Fibroblast of skin of scalp (primary cell): ENCODE data around the gene C9orf152.
A peak's percentile ranks its signal among the peaks of the same experiment; 100 is the strongest.

ENCODE experiments used
- DNase-seq: peaks from one replicate; pipeline ENCODE4 v3.0.0-alpha.2; 2013

Gene C9orf152

DNA sequence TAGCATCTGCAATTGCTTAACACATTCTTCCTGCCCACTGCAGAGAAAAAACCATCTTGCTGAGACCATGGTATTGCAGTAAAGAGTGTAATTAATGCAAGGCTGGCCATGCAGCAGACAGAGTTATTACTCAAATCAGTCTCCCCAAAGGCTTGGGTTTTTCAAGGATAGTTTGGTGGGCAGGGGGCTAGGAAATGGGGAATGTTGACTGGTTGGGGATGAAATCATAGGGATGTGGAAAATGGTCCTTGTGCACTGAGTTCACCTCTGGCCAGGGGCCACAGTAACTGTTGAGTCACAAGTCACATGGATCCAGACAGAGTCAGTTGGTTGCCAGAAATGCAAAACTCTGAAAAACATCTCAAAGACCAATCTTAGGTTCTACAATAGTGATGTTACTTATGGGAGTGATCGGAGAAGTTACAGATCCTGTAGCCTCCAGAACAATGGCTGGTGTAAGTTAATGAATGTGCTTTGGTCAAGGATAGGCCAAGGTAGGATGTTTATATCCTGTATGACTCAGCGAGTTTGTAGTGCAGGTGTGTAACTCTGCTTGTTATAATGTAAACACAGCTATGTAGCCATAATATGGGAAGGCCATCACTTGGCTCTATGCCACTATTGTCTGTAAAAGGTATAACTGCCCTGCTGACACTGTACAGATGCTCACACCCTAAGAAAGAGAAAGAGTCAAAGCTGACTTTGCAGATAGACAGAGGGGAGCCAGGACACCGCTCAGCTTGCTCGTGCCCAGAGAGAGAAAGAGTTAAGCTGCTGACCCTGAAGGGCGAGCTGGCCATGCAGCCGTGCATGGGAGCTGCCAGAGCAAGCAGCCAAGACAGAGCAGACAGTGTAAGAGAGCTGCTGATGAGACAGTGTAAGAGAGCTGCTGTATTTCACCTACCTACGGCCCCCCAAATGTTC is 27.2 kb downstream of the C9orf152 start:
- DNase-seq, result peak; percentile 64

DNA sequence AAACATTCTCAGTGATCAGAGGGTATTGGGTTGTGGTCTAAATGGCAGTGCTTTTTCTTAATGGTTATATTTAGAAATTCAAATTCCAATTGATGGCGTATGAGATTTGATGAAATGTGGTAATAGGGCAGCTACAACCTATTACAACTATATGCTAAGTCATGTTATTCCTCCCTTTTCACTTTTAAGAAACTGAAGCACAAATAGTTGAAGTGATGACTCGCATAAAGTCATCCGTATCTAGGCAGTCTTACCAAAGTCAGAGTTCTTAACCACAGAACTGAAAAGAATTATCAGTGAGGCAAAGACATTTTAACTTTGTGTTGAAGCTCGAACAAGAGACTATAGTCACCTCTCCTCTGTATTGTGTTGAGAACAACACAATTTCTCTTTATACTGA is 28.2 kb downstream of the C9orf152 start:
- peak; percentile 87 for DNase-seq

DNA sequence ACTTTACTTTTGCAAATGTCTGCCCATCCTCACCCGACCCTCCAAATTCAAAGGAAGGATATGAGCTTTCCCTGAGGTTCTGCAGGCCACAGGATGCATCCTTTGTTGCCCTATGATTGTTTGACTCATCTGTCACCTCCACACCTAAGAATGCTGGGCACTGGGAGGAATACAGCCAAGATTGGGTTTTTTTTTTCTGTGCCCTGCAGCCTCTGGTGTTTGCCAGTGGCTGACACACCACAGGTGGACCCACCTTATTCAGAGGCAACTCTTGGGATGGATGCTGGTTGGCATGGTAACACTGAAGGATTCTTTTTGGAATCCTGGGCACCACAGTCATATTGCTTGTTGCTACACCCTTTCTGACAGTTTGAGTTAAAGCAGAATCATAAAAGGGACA is 29.7 kb downstream of the C9orf152 start:
- no peak for DNase-seq

DNA sequence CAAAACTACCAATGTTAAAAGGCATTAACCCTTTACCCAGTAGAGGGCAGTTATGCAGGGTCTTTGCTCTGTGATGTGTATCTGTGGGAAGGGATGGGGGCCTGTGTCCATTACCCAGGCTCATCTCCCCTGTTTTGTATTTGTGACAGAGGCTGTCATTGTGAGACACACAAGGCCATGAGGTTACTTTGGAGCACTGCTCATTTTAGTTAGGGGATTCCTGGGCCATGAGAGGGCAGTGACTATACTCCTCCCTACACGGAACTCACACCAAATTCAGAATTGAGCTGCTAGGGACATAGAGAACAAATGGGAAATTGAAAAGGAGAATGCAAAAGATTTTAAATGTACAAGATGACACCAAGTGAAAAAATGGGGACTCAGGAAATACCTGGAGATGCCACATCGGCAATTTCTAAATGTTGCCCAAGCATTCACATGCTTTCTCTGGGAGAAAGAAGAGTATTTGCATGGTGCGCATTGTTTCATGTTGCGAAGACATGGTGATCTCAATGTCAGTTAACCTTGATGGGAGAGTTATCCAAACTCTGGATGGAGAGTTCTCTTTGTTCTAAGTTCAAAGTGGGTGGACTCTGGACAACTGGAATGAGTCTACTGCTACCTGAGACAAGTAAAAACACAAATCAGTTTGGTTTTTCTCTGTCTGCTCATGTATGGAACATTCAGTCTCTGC is 32.5 kb downstream of the C9orf152 start:
- DNase-seq, result no peak

DNA sequence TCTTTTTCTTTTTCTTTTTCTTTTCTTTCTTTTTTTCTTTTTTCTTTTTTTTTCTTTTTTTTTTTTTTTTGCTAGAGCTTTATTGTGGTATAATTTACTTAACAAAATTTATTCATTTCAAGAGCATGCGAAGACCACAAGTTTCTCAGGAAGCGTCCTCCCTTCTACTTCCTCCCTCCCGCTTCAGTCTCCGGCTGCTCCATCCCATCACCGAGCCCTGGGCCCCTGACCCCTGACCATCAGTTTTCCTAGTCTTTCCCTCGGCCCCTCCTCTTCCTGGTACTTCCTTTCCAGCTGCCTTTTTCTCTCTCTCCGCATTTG is 34.7 kb downstream of the C9orf152 start:
- DNase-seq, result no peak

DNA sequence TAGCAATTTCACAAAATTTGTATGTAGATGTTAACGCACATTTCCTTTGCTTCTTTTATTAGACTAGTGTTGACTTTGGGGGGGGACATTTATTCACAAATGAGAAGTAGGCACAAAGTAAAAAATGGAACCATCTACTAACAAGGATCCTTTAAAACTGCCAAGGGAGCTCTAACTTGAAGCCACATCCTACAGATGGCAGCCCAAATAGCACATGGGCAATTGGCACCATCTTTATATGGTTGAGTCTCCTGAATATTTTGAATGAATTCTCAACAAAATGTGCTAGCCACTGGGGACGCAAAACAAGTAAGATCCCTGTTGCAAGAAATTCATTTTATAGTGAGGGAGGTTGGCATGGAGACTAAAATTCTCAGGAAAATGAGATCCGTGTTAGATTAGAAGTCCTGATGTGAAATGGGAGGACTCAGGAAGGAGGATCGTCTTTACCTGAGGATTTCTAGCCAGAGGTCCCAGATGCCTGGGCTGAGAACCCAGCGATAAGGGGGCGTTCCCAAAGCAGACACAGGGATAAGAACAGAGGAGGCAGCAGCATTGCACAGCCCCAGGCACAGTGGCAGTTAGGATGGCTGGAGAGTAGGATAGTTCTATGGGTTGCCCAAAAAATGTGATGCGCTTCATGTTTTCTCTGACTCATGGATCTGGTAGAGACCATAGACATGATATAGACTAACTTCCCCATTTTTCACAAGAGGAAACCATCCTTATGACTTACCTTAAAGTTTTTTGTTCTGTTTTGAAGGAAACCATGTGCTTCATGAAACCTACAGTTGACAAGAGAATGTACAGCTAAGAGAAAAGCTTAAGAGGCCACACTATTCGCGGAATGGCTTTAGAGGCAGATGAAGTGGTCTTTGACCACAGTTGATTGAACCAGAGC is 37.4 kb downstream of the C9orf152 start:
- no peak for DNase-seq

DNA sequence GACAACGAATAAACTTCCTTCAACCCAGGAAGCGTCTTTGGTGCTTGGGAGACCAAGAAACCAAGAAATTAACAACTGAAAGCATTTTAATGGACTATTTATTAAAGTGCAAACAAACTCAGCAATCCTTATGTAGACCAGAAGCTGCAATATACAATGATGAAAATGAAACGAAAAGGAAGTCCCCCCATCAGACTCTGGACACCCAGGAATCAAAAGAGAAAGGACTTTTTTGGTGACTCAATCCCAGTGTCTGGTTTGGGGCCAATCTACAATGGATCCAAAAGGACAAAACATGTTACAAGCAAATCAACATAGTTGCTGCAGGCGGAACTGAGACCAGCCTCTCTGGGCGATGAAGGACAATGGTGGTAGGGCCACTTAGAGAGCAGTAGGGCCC is 39.5 kb downstream of the C9orf152 start:
- DNase-seq, result no peak

DNA sequence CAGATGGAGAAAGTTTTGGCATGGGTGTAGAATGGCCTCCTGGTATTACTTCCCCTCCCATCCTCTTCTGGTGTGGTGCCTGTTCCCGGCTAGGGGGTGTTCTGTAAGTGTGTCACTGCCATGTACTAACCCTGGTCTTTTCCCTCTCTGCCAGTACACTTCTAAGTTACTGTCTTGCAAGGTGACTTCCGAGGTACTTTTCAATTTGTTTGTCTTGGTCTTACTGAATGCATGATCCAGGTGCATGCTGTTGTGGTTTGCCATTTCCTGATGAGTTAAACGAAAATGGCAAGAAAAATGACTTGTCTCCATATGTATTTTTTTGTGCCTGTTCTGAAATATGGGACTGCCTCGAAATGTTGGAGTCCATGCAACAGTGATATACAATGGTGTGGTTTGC is 46.0 kb downstream of the C9orf152 start:
- no peak for DNase-seq

DNA sequence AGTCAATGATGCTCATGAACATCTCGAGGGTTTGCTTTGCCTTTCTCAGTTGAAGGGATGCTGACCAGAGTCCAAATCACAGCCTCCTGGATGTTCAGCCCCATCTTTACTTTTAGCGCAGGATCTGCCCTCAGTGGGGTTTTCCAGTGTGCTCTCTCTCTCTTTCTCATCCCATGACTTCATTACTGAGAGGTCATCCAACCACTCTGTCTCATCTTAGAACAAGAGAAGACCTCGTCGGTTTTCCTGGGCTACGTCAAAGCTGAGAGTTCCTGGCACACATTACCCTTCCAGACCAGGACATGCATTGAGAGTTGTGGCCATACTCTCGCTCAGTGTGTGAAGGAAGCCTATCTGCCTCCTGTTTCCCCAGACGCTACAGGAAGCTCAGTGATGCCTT is 47.3 kb downstream of the C9orf152 start:
- no peak for DNase-seq

DNA sequence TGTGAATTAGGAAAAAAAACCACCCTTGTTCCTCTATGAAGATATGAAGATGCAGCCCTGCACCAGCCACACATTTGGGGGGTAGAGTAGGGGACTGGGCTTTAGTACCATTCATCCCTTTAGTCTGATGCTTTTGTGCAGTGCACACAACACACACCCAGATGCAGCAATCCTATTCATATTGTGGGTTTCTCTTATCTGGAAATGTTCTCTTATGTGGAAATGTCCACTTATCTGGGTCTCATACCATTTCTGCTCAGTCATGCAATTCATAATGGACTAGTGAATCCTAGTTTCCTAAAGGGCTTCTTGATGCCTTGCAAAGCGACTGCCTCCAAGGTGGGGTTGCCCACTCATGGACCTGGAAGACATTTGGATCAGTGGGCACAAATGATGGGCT is 47.8 kb downstream of the C9orf152 start:
- no peak for DNase-seq

DNA sequence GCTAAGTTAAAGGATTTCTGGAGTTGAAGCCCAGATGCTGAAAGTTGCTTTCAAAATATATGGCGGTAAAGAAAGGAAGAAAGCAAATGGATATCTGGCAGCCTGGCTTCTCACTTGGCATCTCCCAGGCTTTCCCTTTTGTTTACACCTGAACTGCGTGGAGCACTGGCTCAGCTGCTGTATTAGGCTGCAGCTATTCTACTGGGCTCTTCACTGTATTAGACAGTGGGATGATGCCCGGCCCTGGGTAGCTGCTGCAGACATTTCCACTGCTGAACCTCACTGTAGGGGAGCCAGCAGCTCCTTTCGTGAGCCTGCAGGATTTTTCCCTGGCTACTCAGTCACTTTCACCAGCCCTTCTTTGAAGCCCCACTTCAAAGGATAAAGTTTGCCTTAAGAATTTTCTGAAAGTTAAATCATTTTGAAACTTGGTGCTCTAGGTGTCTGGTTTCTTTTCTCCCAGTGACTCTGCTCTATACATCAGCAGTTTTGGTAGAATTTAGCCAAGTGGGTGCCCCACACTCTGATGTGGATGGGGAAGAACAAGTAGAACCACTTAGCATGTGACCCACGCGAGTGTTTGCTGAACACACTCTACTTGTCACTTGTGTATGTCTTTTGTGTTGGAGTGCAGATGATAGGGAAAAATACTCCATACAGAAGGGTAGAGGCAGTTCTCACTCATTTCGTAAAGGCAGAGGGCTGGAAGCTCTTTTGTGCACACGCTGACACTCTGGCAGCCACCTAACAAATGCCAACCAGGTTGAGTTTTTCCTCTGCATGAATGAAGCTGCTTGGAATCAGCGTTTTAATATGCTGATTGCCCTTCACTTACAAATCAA is 49.9 kb downstream of the C9orf152 start:
- DNase-seq, result no peak

DNA sequence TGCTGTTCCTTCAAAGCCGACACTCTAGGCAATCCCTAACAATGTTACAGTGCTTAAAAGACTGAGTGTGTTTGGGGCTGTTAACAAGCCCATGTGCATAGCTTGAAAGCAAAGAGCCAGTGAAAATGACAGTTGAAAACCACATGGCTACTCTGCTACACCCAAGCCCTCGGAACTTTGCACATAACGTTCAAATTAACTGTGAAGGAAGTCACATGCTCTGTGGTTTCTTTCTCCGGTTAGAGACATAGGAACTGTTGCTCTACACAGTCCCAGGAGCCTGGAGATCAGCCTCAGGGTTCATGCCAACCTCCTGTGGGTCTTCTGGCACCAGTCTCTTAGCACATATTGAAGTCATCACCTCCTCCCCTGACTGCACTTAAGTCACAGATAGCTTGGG is 51.1 kb downstream of the C9orf152 start:
- DNase-seq, result peak; percentile 91

DNA sequence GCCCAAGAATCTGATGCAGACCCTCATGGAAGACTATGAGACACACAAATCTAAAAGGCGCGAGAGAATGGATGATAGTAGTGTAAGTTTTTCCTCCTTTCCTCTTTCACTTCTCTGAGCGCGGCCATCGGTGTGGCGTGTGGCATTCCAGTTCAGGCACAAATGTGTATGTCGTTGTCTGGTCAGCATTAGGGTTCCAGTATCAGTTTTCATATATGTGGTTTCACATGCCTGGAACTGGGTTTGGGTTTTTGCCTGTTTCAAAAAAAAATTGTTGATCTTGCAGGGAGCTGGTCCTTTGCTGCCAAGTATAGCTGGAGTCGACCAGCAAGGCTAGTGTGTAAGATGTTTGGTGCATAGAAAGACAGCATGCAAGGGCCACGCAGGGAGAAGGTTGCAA is 51.5 kb downstream of the C9orf152 start:
- DNase-seq, result no peak

DNA sequence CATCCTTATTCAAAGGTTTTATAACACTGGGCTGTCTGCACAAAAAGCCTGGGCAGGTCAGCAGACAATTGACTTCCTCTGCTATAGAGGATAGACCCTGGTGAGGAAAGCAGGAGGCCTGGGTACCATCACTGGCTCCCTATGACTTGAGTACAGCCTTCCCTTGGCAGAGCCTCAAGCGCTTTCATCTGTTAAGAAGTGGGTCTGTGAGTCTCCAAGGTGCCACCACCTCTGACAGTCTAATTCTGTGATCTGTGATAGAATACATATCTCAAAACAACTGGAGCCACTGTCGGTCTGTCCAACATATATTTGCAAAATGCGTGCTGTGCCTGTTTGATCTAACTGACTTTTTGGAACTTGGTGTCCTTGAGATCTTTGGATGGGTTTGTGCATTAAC is 52.2 kb downstream of the C9orf152 start:
- DNase-seq, result no peak

DNA sequence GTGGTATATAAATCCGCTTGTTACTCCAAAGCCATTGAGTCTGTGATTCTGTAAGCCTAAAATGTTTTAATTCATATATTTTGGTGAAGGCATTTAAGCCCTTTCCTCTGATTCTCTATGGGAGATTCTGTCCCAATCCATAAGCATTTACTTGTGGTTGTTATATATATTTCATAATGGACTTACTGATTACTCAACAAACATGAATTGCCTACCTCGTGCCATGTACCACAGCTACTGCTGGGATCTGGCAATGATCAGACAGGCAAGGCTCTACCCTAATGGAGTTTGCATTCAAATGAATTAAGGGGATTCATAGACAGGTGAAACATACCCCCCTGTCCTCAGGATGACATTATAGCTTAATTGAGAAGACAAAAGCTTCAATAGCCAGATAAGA is 54.5 kb downstream of the C9orf152 start:
- no peak for DNase-seq

DNA sequence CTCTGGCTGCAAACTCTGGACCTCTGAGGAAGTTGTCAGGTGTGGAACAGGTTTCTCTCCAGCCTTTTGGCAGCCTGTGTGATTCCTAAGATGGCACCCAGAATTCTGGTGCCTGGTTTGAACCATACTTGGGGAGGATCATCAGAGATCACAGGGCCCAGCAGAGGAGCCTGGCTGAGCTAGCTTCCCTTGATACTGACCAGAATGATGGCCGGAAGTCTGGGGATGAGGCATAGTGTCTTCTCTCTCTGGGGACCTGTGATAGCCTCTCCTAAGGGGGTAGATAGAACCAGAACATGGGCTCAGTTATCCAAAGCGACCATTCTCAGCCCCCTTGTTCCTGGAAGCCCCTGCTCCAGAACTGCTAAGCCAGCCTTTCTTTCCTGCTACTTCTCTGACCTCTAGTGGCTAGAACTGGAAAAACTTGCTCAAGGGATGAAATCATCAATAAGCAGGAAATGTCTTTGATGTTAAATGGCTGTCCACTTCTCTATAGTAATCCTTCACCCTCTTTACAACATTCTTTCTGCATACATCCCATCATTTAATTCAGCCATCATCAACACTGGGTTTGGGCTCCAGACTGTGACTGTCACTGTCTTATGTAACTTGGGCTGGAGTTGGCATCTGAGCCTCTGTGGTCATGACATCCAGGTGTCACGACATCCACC is 55.1 kb downstream of the C9orf152 start:
- peak; percentile 70 for DNase-seq
